H1 (cell line): ENCODE measurements around the gene CYP1B1. TPM values are rescaled to one million over a fixed set of nuclear protein-coding genes. Genes with fewer than 3 reads are reported as not detected.

Experiments
- ASH2L ChIP-seq: fragments of 200-600, 300-600 bp; sonication (generic); IDR thresholded peaks from one replicate; pipeline ENCODE4 v1.7.1; 2017; ENCODE audit warnings: low read length
- CHD2 ChIP-seq: IDR thresholded peaks from 2 replicates; pipeline ENCODE4 v1.6.1; 2012; ENCODE audit warnings: low read length, improper control_type of control experiment
- CTCF ChIP-seq, 3 experiments: IDR thresholded peaks; 1 replicate in 2 of 3; 2 replicates in 1 of 3; pipeline versions ENCODE4 v1.5.1 to v1.6.1; 2011; ENCODE audit warnings: low read length in 3 of 3, mild to moderate bottlenecking in 3 of 3, inconsistent platforms in 2 of 3, low read depth in 1 of 3, moderate library complexity in 1 of 3; ENCODE audit not compliant: insufficient read depth in 1 of 3; ENCODE audit errors: control extremely low read depth in 1 of 3
- GTF2F1 ChIP-seq: IDR thresholded peaks from 2 replicates; pipeline ENCODE4 v1.6.1; 2012; ENCODE audit warnings: low read depth, low read length, improper control_type of control experiment, borderline replicate concordance
- POU5F1 ChIP-seq: IDR thresholded peaks from 2 replicates; pipeline ENCODE4 v1.6.1; 2011; ENCODE audit warnings: low read depth, mild to moderate bottlenecking, low read length, moderate library complexity
- RAD21 ChIP-seq, 2 experiments: IDR thresholded peaks in 1 of 2; conservative IDR thresholded peaks in 1 of 2; 2 replicates each; pipeline ENCODE4 v1.6.1; 2011; ENCODE audit warnings: low read depth in 2 of 2, low read length in 2 of 2, improper control_type of control experiment in 1 of 2, inconsistent platforms in 1 of 2, mild to moderate bottlenecking in 1 of 2, moderate library complexity in 1 of 2
- RXRA ChIP-seq: IDR thresholded peaks from 2 replicates; pipeline ENCODE4 v1.6.1; 2011; ENCODE audit warnings: low read depth, mild to moderate bottlenecking, low read length, moderate library complexity; ENCODE audit not compliant: insufficient read depth
- SIX5 ChIP-seq: IDR thresholded peaks from 2 replicates; pipeline ENCODE4 v1.6.1; 2011; ENCODE audit warnings: mild to moderate bottlenecking, low read depth, low read length
- SP2 ChIP-seq: IDR thresholded peaks from 2 replicates; pipeline ENCODE4 v1.6.1; 2012; ENCODE audit warnings: mild to moderate bottlenecking, low read length, inconsistent platforms
- TEAD4 ChIP-seq: IDR thresholded peaks from 2 replicates; pipeline ENCODE4 v1.6.1; 2012; ENCODE audit warnings: low read depth, low read length, inconsistent platforms, mixed read lengths
- polyA plus RNA-seq, 7 experiments: library from polyadenylated mRNA; depleted of rRNA in 3 of 7; stranded (reverse) in 5 of 7; unstranded in 2 of 7; fragments of >200 nt in 5 of 7; fragments of 200-250 nt in 2 of 7; gene quantifications; 1 replicate in 5 of 7; 2 replicates in 1 of 7; 4 replicates in 1 of 7; pipeline versions ENCODE4 v1.2.1 to v1.2.3, GENCODE V29; 2011 to 2013; ENCODE audit warnings: missing spikeins in 2 of 7, mixed read lengths in 2 of 7
- total RNA-seq: library from RNA; stranded (reverse); fragmentation: NEBNext Ultra II Directional; extraction: Animal tissue kit (Norgen Biotek cat#: 25700); gene quantifications from 2 replicates; pipeline ENCODE4 v1.2.1, GENCODE V29; 2021
- TF ChIP-seq, protein P1 (sequence below): IDR thresholded peaks from 2 replicates; pipeline ENCODE4 v1.6.1; 2011; ENCODE audit warnings: low read length, improper control_type of control experiment

The CYP1B1 gene
- total and polyA plus RNA-seq, 2 of the 8 experiments (the other 6 are each of a cell fraction or from before 2014, with no cell fraction given), result 1.3 to 5.7 TPM

DNA sequence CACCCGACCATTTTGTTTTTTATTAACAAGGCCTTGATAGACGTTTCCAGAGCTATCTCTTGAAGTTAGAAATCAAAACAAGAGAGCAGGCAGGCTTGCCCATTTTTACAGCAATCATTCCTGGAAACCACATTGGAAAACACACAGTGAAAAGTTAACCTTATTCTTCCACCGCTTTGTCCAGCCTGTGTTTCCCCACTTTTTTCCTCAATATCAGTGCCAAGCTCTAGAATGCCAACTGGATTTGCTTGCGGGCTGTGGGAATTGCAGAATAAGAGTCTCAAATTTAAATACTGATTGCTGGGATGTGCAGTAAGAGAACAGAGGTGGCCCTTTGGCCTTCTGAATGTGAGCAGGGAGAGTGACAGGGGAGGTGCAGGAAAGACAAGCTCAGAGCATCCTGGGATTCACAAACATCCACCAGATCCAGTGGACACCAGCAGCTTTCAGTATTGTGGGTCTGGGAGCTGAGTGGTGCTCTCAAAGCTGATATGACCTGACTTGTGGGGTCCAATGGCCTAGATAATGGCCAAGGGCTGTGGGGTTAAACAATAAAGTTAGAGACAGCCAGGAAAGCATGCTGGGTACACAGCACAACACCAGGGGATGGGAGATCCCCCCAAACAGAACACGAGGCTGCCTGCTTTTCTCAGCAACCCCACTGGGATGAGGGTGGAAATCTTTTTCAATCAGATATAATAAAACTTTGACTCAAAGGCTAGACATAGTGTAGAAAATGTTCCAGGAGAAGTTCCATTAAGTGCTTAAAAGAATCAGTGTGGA, 15.5 kb downstream of the CYP1B1 start (continued):
- no peak for TF ChIP-seq SP2
- TF ChIP-seq, protein P1, sequence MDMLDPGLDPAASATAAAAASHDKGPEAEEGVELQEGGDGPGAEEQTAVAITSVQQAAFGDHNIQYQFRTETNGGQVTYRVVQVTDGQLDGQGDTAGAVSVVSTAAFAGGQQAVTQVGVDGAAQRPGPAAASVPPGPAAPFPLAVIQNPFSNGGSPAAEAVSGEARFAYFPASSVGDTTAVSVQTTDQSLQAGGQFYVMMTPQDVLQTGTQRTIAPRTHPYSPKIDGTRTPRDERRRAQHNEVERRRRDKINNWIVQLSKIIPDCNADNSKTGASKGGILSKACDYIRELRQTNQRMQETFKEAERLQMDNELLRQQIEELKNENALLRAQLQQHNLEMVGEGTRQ, result no peak
- no peak for TF ChIP-seq CTCF (IDR thresholded peaks at IDR 0.05; ENCODE audit: control extremely low read depth in 1 of 3, insufficient read depth in 1 of 3, low read depth in 1 of 3, low read length in 3 of 3)
- TF ChIP-seq RXRA, result no peak
- no peak for TF ChIP-seq CHD2
- no peak for TF ChIP-seq SIX5
- no peak for TF ChIP-seq RAD21 (IDR thresholded peaks at IDR 0.05 in 1 of 2, conservative IDR thresholded peaks at IDR 0.05 in 1 of 2; ENCODE audit: low read depth in 2 of 2, low read length in 2 of 2)
- TF ChIP-seq GTF2F1, result no peak
- no peak for TF ChIP-seq POU5F1
- TF ChIP-seq ASH2L, result no peak
- no peak for TF ChIP-seq TEAD4
